Neural cell (in vitro differentiated cells): Measurements from ENCODE around the gene LRRC4. TPM values are rescaled to one million over a fixed set of nuclear protein-coding genes. Genes with fewer than 3 reads are reported as not detected.

Experiments
- H2AFZ ChIP-seq: fragments of 200-600, 300-800 bp; sonication (generic), shearing (Covaris generic); 2 replicates; pipeline ENCODE4 v1.6.0; 2014; ENCODE audit warnings: low read depth, mild to moderate bottlenecking, antibody characterized with exemption, low read length, moderate library complexity
- H3F3A ChIP-seq: fragments of 200-600 bp; shearing (Covaris generic); 2 replicates; pipeline ENCODE4 v1.6.1; 2016; ENCODE audit warnings: mild to moderate bottlenecking, moderate library complexity, mixed read lengths, antibody characterized with exemption, low read length; ENCODE audit not compliant: insufficient read depth, poor library complexity, severe bottlenecking
- H3K27ac ChIP-seq: fragments of 200-600, 300-800 bp; sonication (generic), shearing (Covaris generic); 2 replicates; pipeline ENCODE4 v1.5.1; 2014; ENCODE audit warnings: mild to moderate bottlenecking, low read length, moderate library complexity
- H3K27me3 ChIP-seq: fragments of 300-800, 200-600 bp; sonication (generic), shearing (Covaris generic); 2 replicates; pipeline ENCODE4 v1.6.0; 2014; ENCODE audit warnings: mild to moderate bottlenecking, low read depth, low read length, moderate library complexity; ENCODE audit not compliant: insufficient read depth
- H3K36me3 ChIP-seq: fragments of 300-800, 200-600 bp; sonication (generic), shearing (Covaris generic); 2 replicates; pipeline ENCODE4 v1.5.1; 2014; ENCODE audit warnings: mild to moderate bottlenecking, antibody characterized with exemption, low read length, moderate library complexity; ENCODE audit not compliant: insufficient read depth
- H3K4me2 ChIP-seq: fragments of 300-800, 200-600 bp; sonication (generic), shearing (Covaris generic); 2 replicates; pipeline ENCODE4 v1.6.0; 2014; ENCODE audit warnings: mild to moderate bottlenecking, low read length
- H3K4me3 ChIP-seq: fragments of 300-800, 200-600 bp; sonication (generic), shearing (Covaris generic); 2 replicates; pipeline ENCODE4 v1.5.1; 2014; ENCODE audit warnings: mild to moderate bottlenecking, low read length, moderate library complexity
- H3K79me2 ChIP-seq: fragments of 200-600 bp; shearing (Covaris generic); replicated peaks from 2 replicates; pipeline ENCODE4 v1.6.0; 2014; ENCODE audit warnings: mild to moderate bottlenecking, low read length, moderate library complexity; ENCODE audit not compliant: insufficient read depth
- H3K9ac ChIP-seq: fragments of 300-800, 200-600 bp; sonication (generic), shearing (Covaris generic); 2 replicates; pipeline ENCODE4 v1.6.1; 2016; ENCODE audit warnings: mild to moderate bottlenecking, low read length, mixed read lengths
- H3K9me2 ChIP-seq: fragments of 200-600 bp; shearing (Covaris generic); 2 replicates; pipeline ENCODE4 v1.6.1; 2016; ENCODE audit warnings: mild to moderate bottlenecking, low read length, mixed read lengths; ENCODE audit not compliant: insufficient read depth
- H3K9me3 ChIP-seq: fragments of 200-600, 300-800 bp; sonication (generic), shearing (Covaris generic); 2 replicates; pipeline ENCODE4 v1.6.1; 2016; ENCODE audit warnings: mild to moderate bottlenecking, mixed run types, low read length, moderate library complexity, mixed read lengths
- H4K20me1 ChIP-seq: fragments of 200-600 bp; shearing (Covaris generic); 2 replicates; pipeline ENCODE4 v1.6.1; 2016; ENCODE audit warnings: mild to moderate bottlenecking, mixed run types; ENCODE audit not compliant: insufficient read depth
- CTCF ChIP-seq: fragments of 450-650 bp; IDR thresholded peaks from 2 replicates; pipeline ENCODE4 v1.5.1; 2014; ENCODE audit warnings: antibody characterized with exemption, mild to moderate bottlenecking, moderate library complexity; ENCODE audit not compliant: poor library complexity, severe bottlenecking
- EP300 ChIP-seq: fragments of 450-650 bp; conservative IDR thresholded peaks from 2 replicates; pipeline ENCODE4 v1.6.1; 2014; ENCODE audit warnings: antibody characterized with exemption, mild to moderate bottlenecking, moderate library complexity; ENCODE audit not compliant: poor library complexity, severe bottlenecking
- EZH2 ChIP-seq: fragments of 200-600, 300-800 bp; shearing (Covaris generic), sonication (generic); IDR thresholded peaks from 2 replicates; pipeline ENCODE4 v1.6.1; 2014; ENCODE audit warnings: antibody characterized with exemption, low read length, borderline replicate concordance, mild to moderate bottlenecking; ENCODE audit not compliant: insufficient read depth, poor library complexity, severe bottlenecking
- MXI1 ChIP-seq: fragments of 450-650 bp; conservative IDR thresholded peaks from 2 replicates; pipeline ENCODE4 v1.6.1; 2014; ENCODE audit warnings: antibody characterized with exemption, mild to moderate bottlenecking; ENCODE audit not compliant: poor library complexity, severe bottlenecking
- POLR2AphosphoS5 ChIP-seq: IDR thresholded peaks from 2 replicates; pipeline ENCODE4 v1.6.1; 2012
- RAD21 ChIP-seq: fragments of 450-650 bp; conservative IDR thresholded peaks from 2 replicates; pipeline ENCODE4 v1.6.1; 2014; ENCODE audit warnings: antibody characterized with exemption, mild to moderate bottlenecking, moderate library complexity
- REST ChIP-seq: IDR thresholded peaks from 2 replicates; pipeline ENCODE4 v1.6.1; 2012; ENCODE audit warnings: borderline replicate concordance
- SMC3 ChIP-seq: fragments of 450-650 bp; conservative IDR thresholded peaks from 2 replicates; pipeline ENCODE4 v1.6.1; 2014; ENCODE audit warnings: antibody characterized with exemption, mild to moderate bottlenecking, moderate library complexity; ENCODE audit not compliant: poor library complexity
- TAF1 ChIP-seq: IDR thresholded peaks from 2 replicates; pipeline ENCODE4 v1.6.1; 2012; ENCODE audit warnings: low read depth
- polyA plus RNA-seq: library from polyadenylated mRNA; depleted of rRNA; stranded (reverse); fragments of >200 nt; gene quantifications from 2 replicates; pipeline ENCODE4 v1.2.3, GENCODE V29; 2014

The LRRC4 gene
- polyA plus RNA-seq, 1 donor from 2014 or later = 15.7 TPM

GRCh38 chr7:128005117-128005516 lies 26.1 kb downstream of the LRRC4 start:
- H3K27ac ChIP-seq = no peak overlapping the region
- H3K4me3 ChIP-seq = no peak overlapping the region
- H3K79me2 ChIP-seq = no peaks in the 10 kb centered on the region
- peaks cover 9% of the 10 kb centered on the region for H3K36me3 ChIP-seq
- no peak overlapping the region for H3K4me2 ChIP-seq
- TF ChIP-seq REST (no peak), POLR2AphosphoS5 (no peak), MXI1 (no peak), TAF1 (no peak)
- no peaks in the 10 kb centered on the region for H3K27me3 ChIP-seq
- H3K9ac ChIP-seq = no peak overlapping the region
- no peaks in the 10 kb centered on the region for H3F3A ChIP-seq
- H2AFZ ChIP-seq = no peak overlapping the region
- H4K20me1 ChIP-seq = no peaks in the 10 kb centered on the region
- no peaks in the 10 kb centered on the region for H3K9me3 ChIP-seq
- H3K9me2 ChIP-seq = no peaks in the 10 kb centered on the region

GRCh38 chr7:128004623-128005022 lies 26.6 kb downstream of the LRRC4 start:
- H3K4me2 ChIP-seq = no peak overlapping the region
- H3K9ac ChIP-seq = no peak overlapping the region
- no peaks in the 10 kb centered on the region for H3F3A ChIP-seq
- no peaks in the 10 kb centered on the region for H4K20me1 ChIP-seq
- H3K9me3 ChIP-seq = no peaks in the 10 kb centered on the region
- H3K27ac ChIP-seq = no peak overlapping the region
- no peak overlapping the region for H3K4me3 ChIP-seq
- H3K36me3 ChIP-seq = peaks cover 9% of the 10 kb centered on the region
- H3K27me3 ChIP-seq = no peaks in the 10 kb centered on the region
- no peak for TF ChIP-seq POLR2AphosphoS5
- no peak for TF ChIP-seq REST
- TF ChIP-seq CTCF = no peak
- TF ChIP-seq TAF1 = no peak
- TF ChIP-seq EP300 = no peak
- no peak for TF ChIP-seq MXI1
- no peak for TF ChIP-seq EZH2
- no peak for TF ChIP-seq SMC3
- TF ChIP-seq RAD21 = no peak
- no peaks in the 10 kb centered on the region for H3K9me2 ChIP-seq
- no peaks in the 10 kb centered on the region for H3K79me2 ChIP-seq
- H2AFZ ChIP-seq = no peak overlapping the region
